ENCODE results near the gene KRT24.
"Not testable (repeated sequence)": the region's sequence is repeated elsewhere in the genome, so short reads cannot be mapped to it uniquely, and the experiment has no call there.

KRT24 gene

GRCh38 chr17:40703652-40704051, at the start of gene KRT24:
Gene KRT24 (minus strand): TSS chr17:40703752. CDS start chr17:40703693, 59 bp downstream.
- Mint-ChIP-seq H3K9me3 (no peaks in the 10 kb centered on the region), H3K4me3 (no peak within 1 kb of the TSS), H3K27me3 (peaks cover 27% of the 10 kb centered on the region), H3K36me3 (ENCODE audit: low read depth) (no peaks in the 10 kb centered on the region), H3K4me1 (ENCODE audit: low read depth) (no peaks in the 10 kb centered on the region), H3K27ac (no peak within 1 kb of the TSS)
- DNase-seq = no peak

GRCh38 chr17:40751065-40751464, 47.5 kb upstream of the KRT24 start:
- Mint-ChIP-seq H3K36me3 (ENCODE audit: low read depth) (no peaks in the 10 kb centered on the region), H3K27me3 (peaks cover 46% of the 10 kb centered on the region), H3K4me3 (no peak overlapping the region), H3K4me1 (ENCODE audit: low read depth) (peaks cover 1% of the 10 kb centered on the region), H3K9me3 (peaks cover 3% of the 10 kb centered on the region), H3K27ac (no peak overlapping the region)
- no peak for DNase-seq

- H3K36me3 Mint-ChIP-seq (ENCODE audit: low read depth) = no peaks in the 10 kb centered on the region
- peaks cover 49% of the 10 kb centered on the region for H3K27me3 Mint-ChIP-seq
- no peak overlapping the region for H3K27ac Mint-ChIP-seq
- H3K4me3 Mint-ChIP-seq = no peak overlapping the region
- peaks cover under 1% of the 10 kb centered on the region for H3K4me1 Mint-ChIP-seq (ENCODE audit: low read depth)
- DNase-seq = no peak
- H3K9me3 Mint-ChIP-seq = peaks cover 3% of the 10 kb centered on the region
Observed at GRCh38 chr17:40750391-40750790, 46.8 kb upstream of the KRT24 start.

GRCh38 chr17:40748666-40749065, 45.1 kb upstream of the KRT24 start:
- not testable (repeated sequence) for H3K4me1 Mint-ChIP-seq (ENCODE audit: low read depth); DNase-seq; H3K36me3 Mint-ChIP-seq (ENCODE audit: low read depth); H3K27ac Mint-ChIP-seq; H3K4me3 Mint-ChIP-seq; H3K9me3 Mint-ChIP-seq
- peaks cover 58% of the 10 kb centered on the region for H3K27me3 Mint-ChIP-seq

- Mint-ChIP-seq H3K27me3 (peaks cover 33% of the 10 kb centered on the region), H3K4me1 (ENCODE audit: low read depth) (no peaks in the 10 kb centered on the region), H3K9me3 (peaks cover 3% of the 10 kb centered on the region), H3K36me3 (ENCODE audit: low read depth) (no peaks in the 10 kb centered on the region), H3K4me3 (no peak overlapping the region), H3K27ac (no peak overlapping the region)
- DNase-seq = no peak
Observed at GRCh38 chr17:40738553-40738952, 35.0 kb upstream of the KRT24 start.

GRCh38 chr17:40735016-40735415, 31.5 kb upstream of the KRT24 start:
- Mint-ChIP-seq H3K36me3 (ENCODE audit: low read depth) (no peaks in the 10 kb centered on the region), H3K27me3 (peaks cover 38% of the 10 kb centered on the region), H3K4me3 (no peak overlapping the region), H3K4me1 (ENCODE audit: low read depth) (no peaks in the 10 kb centered on the region), H3K27ac (no peak overlapping the region), H3K9me3 (no peaks in the 10 kb centered on the region)
- DNase-seq = no peak

- Mint-ChIP-seq H3K27me3 (peaks cover 39% of the 10 kb centered on the region), H3K36me3 (ENCODE audit: low read depth) (no peaks in the 10 kb centered on the region), H3K27ac (no peak overlapping the region), H3K4me1 (ENCODE audit: low read depth) (no peaks in the 10 kb centered on the region), H3K9me3 (no peaks in the 10 kb centered on the region), H3K4me3 (no peak overlapping the region)
- DNase-seq = no peak
Observed at GRCh38 chr17:40734018-40734417, 30.5 kb upstream of the KRT24 start.

GRCh38 chr17:40730970-40731369, 27.4 kb upstream of the KRT24 start:
- no peak for DNase-seq
- no peak overlapping the region for H3K4me3 Mint-ChIP-seq
- H3K27me3 Mint-ChIP-seq = peaks cover 28% of the 10 kb centered on the region
- peaks cover 10% of the 10 kb centered on the region for H3K4me1 Mint-ChIP-seq (ENCODE audit: low read depth)
- no peaks in the 10 kb centered on the region for H3K36me3 Mint-ChIP-seq (ENCODE audit: low read depth)
- H3K27ac Mint-ChIP-seq = no peak overlapping the region
- H3K9me3 Mint-ChIP-seq = no peaks in the 10 kb centered on the region

GRCh38 chr17:40727447-40728231, 24.1 kb upstream of the KRT24 start:
- DNase-seq = no peak
- Mint-ChIP-seq H3K27me3 (peaks cover 22% of the 10 kb centered on the region), H3K36me3 (ENCODE audit: low read depth) (no peaks in the 10 kb centered on the region), H3K27ac (no peak overlapping the region), H3K9me3 (no peaks in the 10 kb centered on the region), H3K4me3 (no peak overlapping the region), H3K4me1 (ENCODE audit: low read depth) (peaks cover 10% of the 10 kb centered on the region)

- Mint-ChIP-seq H3K4me3 (no peak overlapping the region), H3K27me3 (peaks cover 16% of the 10 kb centered on the region)
- no peak for DNase-seq
Observed at GRCh38 chr17:40726919-40727318, 23.4 kb upstream of the KRT24 start.

GRCh38 chr17:40724656-40725055, 21.1 kb upstream of the KRT24 start:
- H3K36me3 Mint-ChIP-seq (ENCODE audit: low read depth) = no peaks in the 10 kb centered on the region
- peaks cover 7% of the 10 kb centered on the region for H3K27me3 Mint-ChIP-seq
- peaks cover 10% of the 10 kb centered on the region for H3K4me1 Mint-ChIP-seq (ENCODE audit: low read depth)
- no peak overlapping the region for H3K27ac Mint-ChIP-seq
- no peak for DNase-seq
- no peaks in the 10 kb centered on the region for H3K9me3 Mint-ChIP-seq
- no peak overlapping the region for H3K4me3 Mint-ChIP-seq

More at GRCh38 chr17:40726919-40727318, 23.4 kb upstream of the KRT24 start:
- Mint-ChIP-seq H3K9me3 (no peaks in the 10 kb centered on the region), H3K27ac (no peak overlapping the region), H3K36me3 (ENCODE audit: low read depth) (no peaks in the 10 kb centered on the region), H3K4me1 (ENCODE audit: low read depth) (peaks cover 10% of the 10 kb centered on the region)

- H3K27me3 Mint-ChIP-seq = peaks cover 16% of the 10 kb centered on the region
- H3K36me3 Mint-ChIP-seq (ENCODE audit: low read depth) = no peaks in the 10 kb centered on the region
- no peak overlapping the region for H3K27ac Mint-ChIP-seq
- no peaks in the 10 kb centered on the region for H3K9me3 Mint-ChIP-seq
- no peak for DNase-seq
- H3K4me3 Mint-ChIP-seq = no peak overlapping the region
- peaks cover 3% of the 10 kb centered on the region for H3K4me1 Mint-ChIP-seq (ENCODE audit: low read depth)
Observed at GRCh38 chr17:40722241-40722640, 18.7 kb upstream of the KRT24 start.

- Mint-ChIP-seq H3K4me3 (no peak overlapping the region), H3K4me1 (ENCODE audit: low read depth) (no peaks in the 10 kb centered on the region), H3K27ac (no peak overlapping the region), H3K27me3 (peaks cover 16% of the 10 kb centered on the region), H3K9me3 (no peaks in the 10 kb centered on the region), H3K36me3 (ENCODE audit: low read depth) (no peaks in the 10 kb centered on the region)
- DNase-seq = no peak
Observed at GRCh38 chr17:40720899-40721298, 17.3 kb upstream of the KRT24 start.

GRCh38 chr17:40718930-40719329, 15.4 kb upstream of the KRT24 start:
- H3K27ac Mint-ChIP-seq = no peak overlapping the region
- no peak for DNase-seq
- H3K27me3 Mint-ChIP-seq = peaks cover 15% of the 10 kb centered on the region

GRCh38 chr17:40717776-40718175, 14.2 kb upstream of the KRT24 start:
- Mint-ChIP-seq H3K27ac (no peak overlapping the region), H3K27me3 (peaks cover 15% of the 10 kb centered on the region), H3K9me3 (no peaks in the 10 kb centered on the region), H3K4me3 (no peak overlapping the region), H3K4me1 (ENCODE audit: low read depth) (no peaks in the 10 kb centered on the region), H3K36me3 (ENCODE audit: low read depth) (no peaks in the 10 kb centered on the region)
- no peak for DNase-seq

More at GRCh38 chr17:40718930-40719329, 15.4 kb upstream of the KRT24 start:
- H3K36me3 Mint-ChIP-seq (ENCODE audit: low read depth) = no peaks in the 10 kb centered on the region
- H3K4me1 Mint-ChIP-seq (ENCODE audit: low read depth) = no peaks in the 10 kb centered on the region
- H3K9me3 Mint-ChIP-seq = no peaks in the 10 kb centered on the region
- H3K4me3 Mint-ChIP-seq = no peak overlapping the region

All from activated T-cell treated with anti-CD3 and anti-CD28 coated beads, Interleukin-2, amount 50 U/mL, for 24 hours (primary cell).